ENCODE measurements around the gene COX7A2L. TPM values are rescaled to one million over a fixed set of nuclear protein-coding genes. Genes with fewer than 3 reads are reported as not detected.

COX7A2L gene
- total and polyA plus RNA-seq, 2 of the 8 experiments (the other 6 are each of a cell fraction or from before 2014, with no cell fraction given): 85.6 to 114 TPM

- no peak overlapping the region for H3K18ac ChIP-seq (ENCODE audit: extremely low read depth, low read length)
- no peak overlapping the region for H3K9ac ChIP-seq (replicated peaks in 1 of 4; ENCODE audit: extremely low read depth in 1 of 4, low read depth in 3 of 4, low read length in 3 of 4)
- no peaks in the 10 kb centered on the region for H3K27me3 ChIP-seq (replicated peaks in 1 of 4; ENCODE audit: control insufficient read depth in 3 of 4, extremely low read depth in 1 of 4, insufficient read depth in 3 of 4, low read length in 3 of 4)
- no peak overlapping the region for H3K4me3 ChIP-seq (ENCODE audit: extremely low read depth in 1 of 4, insufficient read depth in 2 of 4, low read depth in 3 of 4, low read length in 4 of 4)
- CTCF ChIA-PET (ENCODE audit: partially characterized antibody): interaction anchor here (0.6 kb wide), 1 partner anchor 343 kb away, joined by 3 read pairs; no protein-coding TSS in a partner anchor
- TF ChIP-seq CBX8 (IDR thresholded peaks at IDR 0.05; ENCODE audit: borderline replicate concordance, low read depth, low read length) (no peak), EP300 (IDR thresholded peaks at IDR 0.05; ENCODE audit: borderline replicate concordance in 1 of 2, low read depth in 2 of 2, low read length in 2 of 2) (no peak), RNF2 (IDR thresholded peaks at IDR 0.05; ENCODE audit: borderline replicate concordance, low read depth, low read length, missing control alignments, poor library complexity, severe bottlenecking) (no peak), SP1 (IDR thresholded peaks at IDR 0.05; ENCODE audit: low read depth, low read length) (no peak), YY1 (IDR thresholded peaks at IDR 0.05; ENCODE audit: low read depth, low read length) (no peak), SIRT6 (IDR thresholded peaks at IDR 0.05; ENCODE audit: low read length) (no peak), BCL11A (IDR thresholded peaks at IDR 0.05; ENCODE audit: low read depth in 2 of 2, low read length in 2 of 2) (no peak), CBX5 (IDR thresholded peaks at IDR 0.05; ENCODE audit: low read depth, low read length) (no peak), TAF7 (optimal IDR thresholded peaks at IDR 0.05; ENCODE audit: borderline replicate concordance, low read depth, low read length) (no peak)
- H2BK20ac ChIP-seq (ENCODE audit: low read length): no peak overlapping the region
- H3K56ac ChIP-seq (replicated peaks; ENCODE audit: insufficient read length, low read depth, low read length): no peak overlapping the region
- H3K27ac ChIP-seq (ENCODE audit: low read depth, low read length): no peak overlapping the region
- H3K79me2 ChIP-seq (ENCODE audit: control insufficient read depth in 1 of 2, insufficient read depth in 2 of 2, low read length in 2 of 2): no peaks in the 10 kb centered on the region
- H4K20me1 ChIP-seq (replicated peaks in 1 of 2; ENCODE audit: control insufficient read depth in 1 of 2, insufficient read depth in 2 of 2, low read length in 2 of 2): peaks cover 0 to 1% of the 10 kb centered on the region in 2 experiments
- H2AFZ ChIP-seq (ENCODE audit: low read length): no peak overlapping the region
- POLR2A ChIA-PET (ENCODE audit: partially characterized antibody): no interaction called here
- H3K79me1 ChIP-seq (ENCODE audit: low read depth, low read length): no peaks in the 10 kb centered on the region
- DNase-seq (ENCODE audit: low read depth in 1 of 2, low spot score in 2 of 2): no peak
- H3K23ac ChIP-seq (ENCODE audit: insufficient read length): no peak overlapping the region
- no peak overlapping the region for H4K8ac ChIP-seq (ENCODE audit: extremely low read depth, insufficient read depth, low read length)
- no peak overlapping the region for H2BK15ac ChIP-seq (ENCODE audit: low read length)
- peaks cover 0 to 37% (median 14%) of the 10 kb centered on the region in 4 experiments; a peak in 5 of 8 replicates for H3K36me3 ChIP-seq (ENCODE audit: control insufficient read depth in 2 of 4, insufficient read depth in 4 of 4, low read length in 3 of 4)
- H3K4me1 ChIP-seq (replicated peaks in 1 of 4; ENCODE audit: control insufficient read depth in 3 of 4, insufficient read depth in 4 of 4, low read length in 3 of 4): no peaks in the 10 kb centered on the region
- H2BK12ac ChIP-seq (ENCODE audit: low read depth, low read length): no peak overlapping the region
- H3K4me2 ChIP-seq (ENCODE audit: insufficient read depth in 1 of 2, low read depth in 2 of 2, low read length in 2 of 2): no peak overlapping the region
- no peak overlapping the region for H2AK5ac ChIP-seq (ENCODE audit: low read depth, low read length)
- no peak overlapping the region for H4K5ac ChIP-seq (ENCODE audit: insufficient read length, low read depth, low read length)
- H3K9me3 ChIP-seq (ENCODE audit: insufficient read depth in 2 of 2, low read depth in 1 of 2, low read length in 1 of 2): no peaks in the 10 kb centered on the region
- FAIRE-seq: no peak
- H3K4ac ChIP-seq (replicated peaks; ENCODE audit: insufficient read length, low read depth, low read length): no peak overlapping the region
- H4K91ac ChIP-seq (replicated peaks; ENCODE audit: insufficient read length, low read length): no peak overlapping the region
- H3K14ac ChIP-seq (ENCODE audit: insufficient read length): no peak overlapping the region
- H2BK5ac ChIP-seq (ENCODE audit: low read depth, low read length): no peak overlapping the region
- H3K23me2 ChIP-seq (ENCODE audit: low read depth, low read length): no peaks in the 10 kb centered on the region
- H2BK120ac ChIP-seq (replicated peaks; ENCODE audit: low read depth, low read length): no peak overlapping the region
These were observed 43.1 kb downstream of the COX7A2L start for GRCh38 chr2:42317945-42318344.

Data from H1 (cell line).